ENCODE data around the gene CRADD. TPM values are rescaled to one million over a fixed set of nuclear protein-coding genes. Genes with fewer than 3 reads are reported as not detected.

The CRADD gene
- total and polyA plus RNA-seq, 10 of the 15 experiments (the other 5 are each of a cell fraction or from before 2014, with no cell fraction given), result 7.6 to 15.5 (median 11.7) TPM

DNA sequence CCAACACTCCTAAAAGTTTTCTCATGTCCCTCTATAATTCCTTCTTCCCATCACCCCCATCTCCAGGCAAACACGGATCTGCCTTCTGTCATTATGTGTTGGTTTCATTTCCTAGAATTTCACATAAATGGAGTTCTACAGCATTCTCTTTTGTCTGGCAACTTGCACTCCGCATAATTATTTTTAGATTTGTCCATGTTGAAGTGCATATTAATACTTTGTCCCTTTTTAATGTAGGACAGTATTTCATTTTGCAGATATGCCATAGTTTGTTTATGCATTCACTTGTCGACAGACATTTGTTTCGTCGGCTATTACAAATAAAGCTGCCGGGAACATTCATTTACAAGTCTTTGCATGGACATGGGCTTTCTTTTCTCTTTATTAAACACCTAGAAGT, 150.0 kb downstream of the CRADD start:
- RAD21 ChIA-PET (ENCODE audit: unreplicated experiment), result no interaction called here
- intact Hi-C loops (cut with micrococcal nuclease; ENCODE audit: unreplicated experiment), result no loop called here
- FAIRE-seq, result no peak
- TF ChIP-seq EGR1 (IDR thresholded peaks at IDR 0.05; ENCODE audit: borderline replicate concordance in 1 of 2, low read depth in 2 of 2, low read length in 2 of 2) (no peak), TBL1XR1 (IDR thresholded peaks at IDR 0.05; ENCODE audit: low read depth, low read length) (no peak), POU2F2 (IDR thresholded peaks at IDR 0.05; ENCODE audit: borderline replicate concordance, low read depth, low read length) (no peak), HDGF (IDR thresholded peaks at IDR 0.05) (no peak), BMI1 (IDR thresholded peaks at IDR 0.05; ENCODE audit: borderline replicate concordance) (no peak), PAX5 (IDR thresholded peaks at IDR 0.05; ENCODE audit: borderline replicate concordance, low read depth, low read length) (no peak), RAD51 (IDR thresholded peaks at IDR 0.05) (no peak), TAF1 (IDR thresholded peaks at IDR 0.05; ENCODE audit: borderline replicate concordance, low read depth, low read length) (no peak), RFX5 (IDR thresholded peaks at IDR 0.05; ENCODE audit: low read depth, low read length) (no peak), NRF1 (conservative IDR thresholded peaks at IDR 0.05; ENCODE audit: low read depth, low read length) (no peak)
- TF ChIP-seq, protein P1, sequence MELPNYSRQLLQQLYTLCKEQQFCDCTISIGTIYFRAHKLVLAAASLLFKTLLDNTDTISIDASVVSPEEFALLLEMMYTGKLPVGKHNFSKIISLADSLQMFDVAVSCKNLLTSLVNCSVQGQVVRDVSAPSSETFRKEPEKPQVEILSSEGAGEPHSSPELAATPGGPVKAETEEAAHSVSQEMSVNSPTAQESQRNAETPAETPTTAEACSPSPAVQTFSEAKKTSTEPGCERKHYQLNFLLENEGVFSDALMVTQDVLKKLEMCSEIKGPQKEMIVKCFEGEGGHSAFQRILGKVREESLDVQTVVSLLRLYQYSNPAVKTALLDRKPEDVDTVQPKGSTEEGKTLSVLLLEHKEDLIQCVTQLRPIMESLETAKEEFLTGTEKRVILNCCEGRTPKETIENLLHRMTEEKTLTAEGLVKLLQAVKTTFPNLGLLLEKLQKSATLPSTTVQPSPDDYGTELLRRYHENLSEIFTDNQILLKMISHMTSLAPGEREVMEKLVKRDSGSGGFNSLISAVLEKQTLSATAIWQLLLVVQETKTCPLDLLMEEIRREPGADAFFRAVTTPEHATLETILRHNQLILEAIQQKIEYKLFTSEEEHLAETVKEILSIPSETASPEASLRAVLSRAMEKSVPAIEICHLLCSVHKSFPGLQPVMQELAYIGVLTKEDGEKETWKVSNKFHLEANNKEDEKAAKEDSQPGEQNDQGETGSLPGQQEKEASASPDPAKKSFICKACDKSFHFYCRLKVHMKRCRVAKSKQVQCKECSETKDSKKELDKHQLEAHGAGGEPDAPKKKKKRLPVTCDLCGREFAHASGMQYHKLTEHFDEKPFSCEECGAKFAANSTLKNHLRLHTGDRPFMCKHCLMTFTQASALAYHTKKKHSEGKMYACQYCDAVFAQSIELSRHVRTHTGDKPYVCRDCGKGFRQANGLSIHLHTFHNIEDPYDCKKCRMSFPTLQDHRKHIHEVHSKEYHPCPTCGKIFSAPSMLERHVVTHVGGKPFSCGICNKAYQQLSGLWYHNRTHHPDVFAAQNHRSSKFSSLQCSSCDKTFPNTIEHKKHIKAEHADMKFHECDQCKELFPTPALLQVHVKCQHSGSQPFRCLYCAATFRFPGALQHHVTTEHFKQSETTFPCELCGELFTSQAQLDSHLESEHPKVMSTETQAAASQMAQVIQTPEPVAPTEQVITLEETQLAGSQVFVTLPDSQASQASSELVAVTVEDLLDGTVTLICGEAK (IDR thresholded peaks at IDR 0.05; ENCODE audit: borderline replicate concordance), result no peak
- TF ChIP-seq, protein P2, sequence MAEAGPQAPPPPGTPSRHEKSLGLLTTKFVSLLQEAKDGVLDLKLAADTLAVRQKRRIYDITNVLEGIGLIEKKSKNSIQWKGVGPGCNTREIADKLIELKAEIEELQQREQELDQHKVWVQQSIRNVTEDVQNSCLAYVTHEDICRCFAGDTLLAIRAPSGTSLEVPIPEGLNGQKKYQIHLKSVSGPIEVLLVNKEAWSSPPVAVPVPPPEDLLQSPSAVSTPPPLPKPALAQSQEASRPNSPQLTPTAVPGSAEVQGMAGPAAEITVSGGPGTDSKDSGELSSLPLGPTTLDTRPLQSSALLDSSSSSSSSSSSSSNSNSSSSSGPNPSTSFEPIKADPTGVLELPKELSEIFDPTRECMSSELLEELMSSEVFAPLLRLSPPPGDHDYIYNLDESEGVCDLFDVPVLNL (IDR thresholded peaks at IDR 0.05; ENCODE audit: low read depth, low read length), result no peak
- TF ChIP-seq, protein P3, sequence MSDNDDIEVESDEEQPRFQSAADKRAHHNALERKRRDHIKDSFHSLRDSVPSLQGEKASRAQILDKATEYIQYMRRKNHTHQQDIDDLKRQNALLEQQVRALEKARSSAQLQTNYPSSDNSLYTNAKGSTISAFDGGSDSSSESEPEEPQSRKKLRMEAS (IDR thresholded peaks at IDR 0.05; ENCODE audit: low read depth, low read length), result no peak
- TF ChIP-seq, protein P4, sequence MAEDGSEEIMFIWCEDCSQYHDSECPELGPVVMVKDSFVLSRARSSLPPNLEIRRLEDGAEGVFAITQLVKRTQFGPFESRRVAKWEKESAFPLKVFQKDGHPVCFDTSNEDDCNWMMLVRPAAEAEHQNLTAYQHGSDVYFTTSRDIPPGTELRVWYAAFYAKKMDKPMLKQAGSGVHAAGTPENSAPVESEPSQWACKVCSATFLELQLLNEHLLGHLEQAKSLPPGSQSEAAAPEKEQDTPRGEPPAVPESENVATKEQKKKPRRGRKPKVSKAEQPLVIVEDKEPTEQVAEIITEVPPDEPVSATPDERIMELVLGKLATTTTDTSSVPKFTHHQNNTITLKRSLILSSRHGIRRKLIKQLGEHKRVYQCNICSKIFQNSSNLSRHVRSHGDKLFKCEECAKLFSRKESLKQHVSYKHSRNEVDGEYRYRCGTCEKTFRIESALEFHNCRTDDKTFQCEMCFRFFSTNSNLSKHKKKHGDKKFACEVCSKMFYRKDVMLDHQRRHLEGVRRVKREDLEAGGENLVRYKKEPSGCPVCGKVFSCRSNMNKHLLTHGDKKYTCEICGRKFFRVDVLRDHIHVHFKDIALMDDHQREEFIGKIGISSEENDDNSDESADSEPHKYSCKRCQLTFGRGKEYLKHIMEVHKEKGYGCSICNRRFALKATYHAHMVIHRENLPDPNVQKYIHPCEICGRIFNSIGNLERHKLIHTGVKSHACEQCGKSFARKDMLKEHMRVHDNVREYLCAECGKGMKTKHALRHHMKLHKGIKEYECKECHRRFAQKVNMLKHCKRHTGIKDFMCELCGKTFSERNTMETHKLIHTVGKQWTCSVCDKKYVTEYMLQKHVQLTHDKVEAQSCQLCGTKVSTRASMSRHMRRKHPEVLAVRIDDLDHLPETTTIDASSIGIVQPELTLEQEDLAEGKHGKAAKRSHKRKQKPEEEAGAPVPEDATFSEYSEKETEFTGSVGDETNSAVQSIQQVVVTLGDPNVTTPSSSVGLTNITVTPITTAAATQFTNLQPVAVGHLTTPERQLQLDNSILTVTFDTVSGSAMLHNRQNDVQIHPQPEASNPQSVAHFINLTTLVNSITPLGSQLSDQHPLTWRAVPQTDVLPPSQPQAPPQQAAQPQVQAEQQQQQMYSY (CRISPR knock-in tag; IDR thresholded peaks at IDR 0.05), result no peak

More for the DNA sequence above, 150.0 kb downstream of the CRADD start:
- Histone ChIP-seq H3K4me2 (ENCODE audit: control insufficient read depth, insufficient read depth) (no peak overlapping the region), H2AFZ (ENCODE audit: control insufficient read depth, low read depth, low read length) (no peak overlapping the region), H3K27me3 (replicated peaks in 1 of 2; ENCODE audit: control insufficient read depth in 2 of 2, insufficient read depth in 2 of 2, low read length in 1 of 2) (no peaks in the 10 kb centered on the region), H3K9ac (ENCODE audit: control insufficient read depth, insufficient read depth, low read length) (no peak overlapping the region), H3K27ac (ENCODE audit: control insufficient read depth, insufficient read depth) (no peak overlapping the region), H3K36me3 (ENCODE audit: control insufficient read depth in 2 of 2, insufficient read depth in 2 of 2, low read length in 1 of 2) (no peaks in the 10 kb centered on the region), H3K4me1 (ENCODE audit: control insufficient read depth, insufficient read depth, low read length) (no peaks in the 10 kb centered on the region), H3K79me2 (ENCODE audit: control insufficient read depth, insufficient read depth, low read length) (no peaks in the 10 kb centered on the region), H3K4me3 (no peak overlapping the region), H3K9me3 (replicated peaks; ENCODE audit: control insufficient read depth, insufficient read depth, low read length) (no peaks in the 10 kb centered on the region), H4K20me1 (ENCODE audit: control insufficient read depth, insufficient read depth) (no peaks in the 10 kb centered on the region)
- in situ Hi-C loops (cut with MboI), result no loop called here
- 76% methylated on average over 6 of the region's 6 CpGs for WGBS (ENCODE audit: insufficient coverage, insufficient replicate concordance, low lambda C conversion rate, missing lambda C conversion rate)
- ChIA-PET POLR2A (no interaction called here), SMC1A (ENCODE audit: uncharacterized antibody, unreplicated experiment) (interaction anchor here (1.0 kb wide), 1 partner anchor 486 kb away, joined by 3 read pairs; no protein-coding TSS in a partner anchor), CTCF (no interaction called here)
- DNase-seq (ENCODE audit: low read depth, low spot score) (no peak), ATAC-seq (no peak)
- BruUV-seq (replicated peaks), result no TSS peak

All from GM12878 (cell line).